Body of pancreas (tissue), 4 donors: Measurements from ENCODE around the gene CD47.

ENCODE experiments used
- POLR2A ChIP-seq, 3 donors: fragments of 450-650 bp; IDR thresholded peaks; one replicate each; pipeline ENCODE4 v1.6.1; 2016; ENCODE audit warnings: antibody characterized with exemption in 3 of 3, mild to moderate bottlenecking in 2 of 3
- TF ChIP-seq, protein P1 (sequence below), 7 experiments: fragments of 450-650 bp in 4 of 7; fragments of 200-600 bp in 3 of 7; sonication (generic) in 3 of 7; IDR thresholded peaks; one replicate each; pipeline ENCODE4 v1.5.1; 2016 to 2019; ENCODE audit warnings: antibody characterized with exemption in 7 of 7

GRCh38 chr3:108085370-108085769, 5.5 kb downstream of the CD47 start:
- TF ChIP-seq, protein P1, sequence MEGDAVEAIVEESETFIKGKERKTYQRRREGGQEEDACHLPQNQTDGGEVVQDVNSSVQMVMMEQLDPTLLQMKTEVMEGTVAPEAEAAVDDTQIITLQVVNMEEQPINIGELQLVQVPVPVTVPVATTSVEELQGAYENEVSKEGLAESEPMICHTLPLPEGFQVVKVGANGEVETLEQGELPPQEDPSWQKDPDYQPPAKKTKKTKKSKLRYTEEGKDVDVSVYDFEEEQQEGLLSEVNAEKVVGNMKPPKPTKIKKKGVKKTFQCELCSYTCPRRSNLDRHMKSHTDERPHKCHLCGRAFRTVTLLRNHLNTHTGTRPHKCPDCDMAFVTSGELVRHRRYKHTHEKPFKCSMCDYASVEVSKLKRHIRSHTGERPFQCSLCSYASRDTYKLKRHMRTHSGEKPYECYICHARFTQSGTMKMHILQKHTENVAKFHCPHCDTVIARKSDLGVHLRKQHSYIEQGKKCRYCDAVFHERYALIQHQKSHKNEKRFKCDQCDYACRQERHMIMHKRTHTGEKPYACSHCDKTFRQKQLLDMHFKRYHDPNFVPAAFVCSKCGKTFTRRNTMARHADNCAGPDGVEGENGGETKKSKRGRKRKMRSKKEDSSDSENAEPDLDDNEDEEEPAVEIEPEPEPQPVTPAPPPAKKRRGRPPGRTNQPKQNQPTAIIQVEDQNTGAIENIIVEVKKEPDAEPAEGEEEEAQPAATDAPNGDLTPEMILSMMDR (IDR thresholded peaks at IDR 0.05): no peak
- TF ChIP-seq POLR2A (IDR thresholded peaks at IDR 0.05): no peak
